NB4 (cell line): Measurements from ENCODE around the gene FRMD1.
A peak's percentile ranks its signal among the peaks of the same experiment; 100 is the strongest.

Experiments used
- DNase-seq: peaks from one replicate; pipeline ENCODE4 v3.0.0; 2010; ENCODE audit warnings: low read depth
- H3K4me3 ChIP-seq: one replicate; pipeline ENCODE4 v1.5.1; 2011; ENCODE audit warnings: mild to moderate bottlenecking, low read depth, low read length, moderate library complexity
- MYC ChIP-seq: IDR thresholded peaks from 2 replicates; pipeline ENCODE4 v1.6.1; 2011; ENCODE audit warnings: low read depth, low read length
- POLR2A ChIP-seq: IDR thresholded peaks from 2 replicates; pipeline ENCODE4 v1.6.1; 2011; ENCODE audit warnings: mild to moderate bottlenecking; ENCODE audit not compliant: insufficient read length; ENCODE audit errors: extremely low read depth
- TF ChIP-seq, protein P1 (sequence below): IDR thresholded peaks from 2 replicates; pipeline ENCODE4 v1.6.1; 2011; ENCODE audit warnings: low read depth, low read length
- TF ChIP-seq, protein P2 (sequence below): IDR thresholded peaks from one replicate; pipeline ENCODE4 v1.5.1; 2012; ENCODE audit warnings: low read depth, low read length

FRMD1 gene

DNA sequence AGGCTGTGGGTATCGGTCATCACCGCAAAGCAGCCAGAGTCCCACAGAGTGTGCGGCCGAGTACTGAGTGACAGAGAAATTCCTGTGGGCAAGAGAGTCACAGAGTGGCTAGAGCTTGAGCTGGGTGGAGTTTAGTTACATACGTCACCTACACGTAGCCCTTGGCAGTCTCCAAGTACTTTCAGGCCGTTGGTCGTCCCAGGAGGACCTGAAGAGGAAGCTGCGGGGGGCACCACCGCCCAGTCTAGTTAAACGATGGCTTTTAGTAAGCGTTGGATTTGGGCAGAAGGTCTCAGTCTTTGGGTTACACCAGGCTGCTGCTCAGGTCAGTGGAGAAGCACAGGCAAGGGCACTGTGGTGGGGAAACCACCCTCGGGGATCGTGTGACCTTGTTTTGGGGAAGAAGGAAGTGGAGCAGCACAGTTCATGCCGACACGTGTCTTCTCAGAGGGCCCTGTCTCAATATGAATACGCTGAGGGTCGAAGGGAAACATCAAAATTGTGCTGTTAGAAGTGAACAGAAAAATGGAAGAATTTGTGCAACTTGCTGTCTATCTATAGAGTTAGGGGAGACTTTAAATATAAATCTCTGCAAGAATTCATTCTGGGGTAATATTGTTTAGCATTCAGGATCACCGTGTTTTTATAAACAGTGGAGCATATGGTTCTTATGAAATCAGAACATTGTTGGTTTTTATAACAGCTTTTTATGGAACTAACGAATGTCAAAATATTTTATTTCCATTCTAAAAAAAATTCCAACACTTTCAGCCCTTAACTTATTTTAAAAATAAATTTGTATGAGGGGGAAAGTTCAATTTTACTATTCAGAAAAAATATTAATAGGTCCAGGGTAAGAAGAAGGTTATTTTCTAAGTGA is 52.9 kb downstream of the FRMD1 start:
- TF ChIP-seq POLR2A (no peak), MYC (no peak)
- TF ChIP-seq, protein P1, sequence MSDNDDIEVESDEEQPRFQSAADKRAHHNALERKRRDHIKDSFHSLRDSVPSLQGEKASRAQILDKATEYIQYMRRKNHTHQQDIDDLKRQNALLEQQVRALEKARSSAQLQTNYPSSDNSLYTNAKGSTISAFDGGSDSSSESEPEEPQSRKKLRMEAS, result no peak
- TF ChIP-seq, protein P2, sequence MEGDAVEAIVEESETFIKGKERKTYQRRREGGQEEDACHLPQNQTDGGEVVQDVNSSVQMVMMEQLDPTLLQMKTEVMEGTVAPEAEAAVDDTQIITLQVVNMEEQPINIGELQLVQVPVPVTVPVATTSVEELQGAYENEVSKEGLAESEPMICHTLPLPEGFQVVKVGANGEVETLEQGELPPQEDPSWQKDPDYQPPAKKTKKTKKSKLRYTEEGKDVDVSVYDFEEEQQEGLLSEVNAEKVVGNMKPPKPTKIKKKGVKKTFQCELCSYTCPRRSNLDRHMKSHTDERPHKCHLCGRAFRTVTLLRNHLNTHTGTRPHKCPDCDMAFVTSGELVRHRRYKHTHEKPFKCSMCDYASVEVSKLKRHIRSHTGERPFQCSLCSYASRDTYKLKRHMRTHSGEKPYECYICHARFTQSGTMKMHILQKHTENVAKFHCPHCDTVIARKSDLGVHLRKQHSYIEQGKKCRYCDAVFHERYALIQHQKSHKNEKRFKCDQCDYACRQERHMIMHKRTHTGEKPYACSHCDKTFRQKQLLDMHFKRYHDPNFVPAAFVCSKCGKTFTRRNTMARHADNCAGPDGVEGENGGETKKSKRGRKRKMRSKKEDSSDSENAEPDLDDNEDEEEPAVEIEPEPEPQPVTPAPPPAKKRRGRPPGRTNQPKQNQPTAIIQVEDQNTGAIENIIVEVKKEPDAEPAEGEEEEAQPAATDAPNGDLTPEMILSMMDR, result no peak

DNA sequence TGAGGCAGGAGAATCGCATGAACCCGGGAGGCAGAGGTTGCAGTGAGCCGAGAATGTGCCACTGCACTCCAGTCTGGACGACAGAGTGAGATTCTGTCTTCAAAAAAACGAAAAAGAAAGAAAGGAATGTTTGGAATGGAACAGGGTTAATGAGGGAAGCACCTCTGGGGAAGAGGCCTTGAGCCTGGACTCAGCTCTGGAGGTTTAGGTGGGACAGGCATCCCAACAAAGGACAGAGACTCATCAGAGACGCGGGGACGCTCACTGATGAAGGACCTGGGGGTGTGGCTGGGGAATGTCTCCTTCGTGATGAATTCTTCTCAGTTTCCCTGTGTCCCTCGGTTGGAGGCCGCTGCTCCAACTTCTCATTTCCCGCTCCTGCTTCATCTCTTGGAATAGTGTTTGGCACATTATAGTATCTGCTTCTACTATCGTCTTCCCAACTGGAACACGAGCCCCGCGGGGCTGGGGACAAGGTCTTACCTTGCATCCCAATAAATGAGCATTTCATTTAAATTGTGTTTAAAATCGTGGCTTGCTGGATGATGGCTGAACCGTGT is 54.0 kb downstream of the FRMD1 start:
- TF ChIP-seq, protein P1, result no peak
- TF ChIP-seq POLR2A (no peak), MYC (no peak)
- TF ChIP-seq, protein P2, result no peak
- H3K4me3 ChIP-seq, result no peak overlapping the region
- DNase-seq, result no peak

More for the DNA sequence above, 52.9 kb downstream of the FRMD1 start:
- peak; percentile 12 for DNase-seq
- no peak overlapping the region for H3K4me3 ChIP-seq

DNA sequence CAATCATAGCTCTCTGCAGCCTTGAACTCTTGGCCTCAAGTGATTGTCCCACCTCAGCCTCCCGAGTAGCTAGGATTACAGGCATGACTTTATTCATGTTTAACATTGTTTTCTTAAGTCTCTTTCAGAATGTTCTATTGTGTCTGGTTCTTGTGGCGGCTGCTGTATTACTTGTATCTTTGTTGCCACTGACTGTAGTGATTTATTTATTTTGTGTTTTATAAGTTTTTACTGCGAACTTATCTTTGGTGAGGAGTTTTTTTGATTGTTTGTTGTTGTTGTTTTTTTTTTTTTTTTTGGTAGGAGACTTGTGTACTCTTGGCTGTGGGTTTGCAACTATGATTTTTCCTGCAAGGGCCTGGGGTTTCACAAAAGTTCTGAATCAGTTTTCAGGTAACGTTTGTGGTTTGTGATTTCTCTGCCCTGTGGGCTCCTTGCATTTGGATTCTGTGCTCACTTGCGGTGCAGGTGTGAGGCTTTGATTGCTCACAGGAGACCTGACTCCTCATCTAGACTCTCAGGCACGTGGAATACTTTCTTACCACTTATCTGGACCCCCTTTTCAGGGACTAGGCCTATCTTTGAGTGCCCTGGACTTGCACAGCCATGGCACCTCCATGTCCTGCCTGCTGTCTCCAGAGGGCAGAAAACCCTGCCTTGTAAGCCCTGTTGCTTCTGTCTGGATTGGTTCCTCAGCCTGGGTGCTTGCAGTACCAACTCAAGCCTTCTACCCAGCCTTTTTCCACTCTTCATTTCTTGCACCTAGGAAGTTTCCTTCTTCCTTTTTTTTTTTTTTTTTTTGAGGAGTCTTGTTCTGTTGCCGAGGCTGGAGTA is 56.3 kb downstream of the FRMD1 start:
- TF ChIP-seq, protein P1, result no peak
- no peak for TF ChIP-seq POLR2A
- TF ChIP-seq, protein P2, result no peak
- no peak for TF ChIP-seq MYC

DNA sequence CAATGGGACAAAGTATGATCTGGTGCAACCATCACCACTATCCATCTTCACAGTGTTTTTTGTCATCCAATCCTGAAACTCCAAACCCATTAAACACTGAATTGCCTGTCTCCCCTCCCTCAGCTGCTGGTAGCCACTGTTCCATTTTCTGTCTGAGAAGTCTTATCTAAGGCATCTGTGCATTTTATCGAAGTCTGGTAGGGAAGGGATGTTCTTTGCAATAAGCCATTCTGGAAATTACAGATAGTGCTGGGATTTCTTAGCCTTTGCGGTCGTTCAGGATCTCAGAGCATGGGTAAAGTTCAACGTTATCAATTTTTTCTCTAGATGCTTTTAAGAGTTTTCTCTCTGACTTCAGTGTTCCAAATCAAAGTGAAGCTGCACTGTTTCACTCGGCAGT is 57.4 kb downstream of the FRMD1 start:
- no peak overlapping the region for H3K4me3 ChIP-seq
- TF ChIP-seq, protein P1, result no peak
- TF ChIP-seq POLR2A, result no peak
- TF ChIP-seq MYC, result no peak
- TF ChIP-seq, protein P2, result no peak
- no peak for DNase-seq

More for the DNA sequence above, 56.3 kb downstream of the FRMD1 start:
- DNase-seq, result no peak
- no peak overlapping the region for H3K4me3 ChIP-seq

DNA sequence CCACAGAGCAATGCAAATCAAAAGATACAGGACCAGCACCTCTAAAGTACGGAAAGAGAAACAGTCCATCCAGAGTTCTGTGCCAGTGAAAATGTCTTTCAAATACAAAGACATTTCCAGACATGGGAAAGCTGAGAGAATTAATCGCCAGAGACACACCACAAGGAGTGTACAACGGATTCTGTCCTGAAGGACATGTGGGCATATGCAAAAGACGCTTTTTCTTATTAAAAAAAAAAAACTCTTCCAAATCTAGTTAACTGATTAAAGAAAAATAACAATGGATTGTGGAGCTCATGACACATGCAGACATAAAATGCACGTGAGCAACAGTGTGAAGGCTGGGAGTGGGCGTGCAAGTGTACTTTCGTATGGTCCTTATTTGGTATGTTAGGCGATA is 58.8 kb downstream of the FRMD1 start:
- no peak for DNase-seq
- TF ChIP-seq, protein P1, result no peak
- no peak for TF ChIP-seq POLR2A
- no peak for TF ChIP-seq MYC
- TF ChIP-seq, protein P2, result no peak
- no peak overlapping the region for H3K4me3 ChIP-seq
